A549 (cell line): ENCODE data around the gene KANSL3. TPM values are rescaled to one million over a fixed set of nuclear protein-coding genes. Genes with fewer than 3 reads are reported as not detected.

ENCODE experiments used
- ATAC-seq, 2 experiments: fragments of 200-7000 bp in 1 of 2; fragments of >200 bp in 1 of 2; cut with Nextera tagmentation in 1 of 2; cut with Tn5 transposase in 1 of 2; 3 replicates each; pipeline versions ENCODE4 v1.8.0 to v1.9.1; 2018 to 2020; ENCODE audit warnings: mild to moderate bottlenecking in 1 of 2, moderate library complexity in 1 of 2
- CTCF ChIA-PET: fragments of 300-600 bp; sonication (Branson Sonifier 250); formaldehyde crosslinking; extraction: SDS; loops from one replicate; lab custom pipeline; 2021; ENCODE audit warnings: antibody characterized with exemption, inconsistent platforms; lab: Yijun Ruan, JAX
- POLR2A ChIA-PET: fragments of 350-600 bp; formaldehyde crosslinking; extraction: SDS; loops from one replicate; lab custom pipeline; 2021; ENCODE audit warnings: antibody characterized with exemption, inconsistent platforms; lab: Yijun Ruan, JAX
- DNase-seq, 2 experiments: peaks; one replicate each; pipeline versions ENCODE4 v3.0.0 to v3.0.0-alpha.2; 2011 to 2016; ENCODE audit warnings: low read depth in 1 of 2, low spot score in 1 of 2
- FAIRE-seq: peaks from 2 replicates; lab custom pipeline; 2011; peaks lifted over from hg19 to GRCh38; lab: Jason Lieb, UNC
- H3K27ac ChIP-seq, 2 experiments: fragments of >200 bp; sonication (Bioruptor Twin); formaldehyde crosslinking; 3 replicates each; pipeline ENCODE4 v1.5.1; 2016 to 2017
- H3K4me1 ChIP-seq: fragments of >200 bp; sonication (Bioruptor Twin); formaldehyde crosslinking; 3 replicates; pipeline ENCODE4 v1.6.1; 2016
- H3K4me2 ChIP-seq: fragments of >200 bp; sonication (Bioruptor Twin); formaldehyde crosslinking; 3 replicates; pipeline ENCODE4 v1.6.1; 2016
- H3K4me3 ChIP-seq: fragments of >200 bp; sonication (Bioruptor Twin); formaldehyde crosslinking; 3 replicates; pipeline ENCODE4 v1.5.1; 2016
- H3K9me3 ChIP-seq: fragments of >200 bp; sonication (Bioruptor Twin); formaldehyde crosslinking; 3 replicates; pipeline ENCODE4 v1.6.1; 2016
- ATOH8 ChIP-seq: fragments of 250-450 bp; sonication (Bioruptor Pico); IDR thresholded peaks from 2 replicates; pipeline ENCODE4 v1.5.0; 2020; ENCODE audit warnings: low read depth, mild to moderate bottlenecking, moderate library complexity
- BCL3 ChIP-seq: fragments of >200 bp; sonication (Bioruptor Twin); formaldehyde crosslinking; IDR thresholded peaks from 3 replicates; pipeline ENCODE4 v1.6.1; 2016
- CEBPB ChIP-seq, 2 experiments: fragments of >200 bp in 1 of 2; sonication (Bioruptor Twin) in 1 of 2; formaldehyde crosslinking in 1 of 2; IDR thresholded peaks; 2 replicates each; pipeline ENCODE4 v1.6.1; 2012 to 2016
- CHD4 ChIP-seq: fragments of 200-600 bp; sonication (generic); IDR thresholded peaks from 2 replicates; pipeline ENCODE4 v1.6.1; 2016; ENCODE audit warnings: antibody characterized with exemption, mild to moderate bottlenecking, borderline replicate concordance
- CTCF ChIP-seq: fragments of >200 bp; sonication (Bioruptor Twin); formaldehyde crosslinking; IDR thresholded peaks from 3 replicates; pipeline ENCODE4 v1.5.1; 2016
- EHF ChIP-seq: fragments of 250-450 bp; sonication (Bioruptor Pico); IDR thresholded peaks from 2 replicates; pipeline ENCODE4 v1.5.0; 2020; ENCODE audit warnings: mild to moderate bottlenecking
- ELK1 ChIP-seq: fragments of 150-350 bp; IDR thresholded peaks from 2 replicates; pipeline ENCODE4 v1.6.1; 2014; ENCODE audit warnings: low read depth, mild to moderate bottlenecking, low read length
- ESRRA ChIP-seq: fragments of 150-350 bp; IDR thresholded peaks from 2 replicates; pipeline ENCODE4 v1.6.1; 2014; ENCODE audit warnings: mild to moderate bottlenecking, low read length, borderline replicate concordance
- FOXS1 ChIP-seq: fragments of 250-450 bp; sonication (Bioruptor Pico); IDR thresholded peaks from 2 replicates; pipeline ENCODE4 v1.5.0; 2020; ENCODE audit warnings: mild to moderate bottlenecking, moderate library complexity
- HMGXB4 ChIP-seq: fragments of 250-450 bp; sonication (Bioruptor Pico); IDR thresholded peaks from 2 replicates; pipeline ENCODE4 v1.5.0; 2021; ENCODE audit warnings: mild to moderate bottlenecking, moderate library complexity, borderline replicate concordance
- HOXA7 ChIP-seq: fragments of 250-450 bp; sonication (Bioruptor Pico); IDR thresholded peaks from 2 replicates; pipeline ENCODE4 v1.5.0; 2020; ENCODE audit warnings: mild to moderate bottlenecking, moderate library complexity
- JUN ChIP-seq, 2 experiments: fragments of >200 bp; sonication (Bioruptor Twin); formaldehyde crosslinking; IDR thresholded peaks; 2 replicates in 1 of 2; 3 replicates in 1 of 2; pipeline ENCODE4 v1.6.1; 2016 to 2017
- KDM5A ChIP-seq: fragments of 200-600 bp; sonication (generic); IDR thresholded peaks from 2 replicates; pipeline ENCODE4 v1.6.1; 2016; ENCODE audit warnings: antibody characterized with exemption, mild to moderate bottlenecking
- MAFK ChIP-seq: fragments of 450-650 bp; IDR thresholded peaks from 2 replicates; pipeline ENCODE4 v1.6.1; 2014; ENCODE audit not compliant: partially characterized antibody
- MAZ ChIP-seq: fragments of 150-350 bp; IDR thresholded peaks from 2 replicates; pipeline ENCODE4 v1.6.1; 2014; ENCODE audit warnings: antibody characterized with exemption, low read depth, low read length, borderline replicate concordance
- MYC ChIP-seq: IDR thresholded peaks from 2 replicates; pipeline ENCODE4 v1.6.1; 2012; ENCODE audit warnings: mild to moderate bottlenecking, inconsistent platforms, low read length, improper control_type of control experiment, borderline replicate concordance
- RFX5 ChIP-seq: fragments of 450-650 bp; IDR thresholded peaks from 2 replicates; pipeline ENCODE4 v1.7.1; 2014; ENCODE audit warnings: antibody characterized with exemption, mild to moderate bottlenecking, moderate library complexity
- RNF2 ChIP-seq: fragments of 200-600 bp; sonication (generic); IDR thresholded peaks from 2 replicates; pipeline ENCODE4 v1.6.1; 2016; ENCODE audit warnings: low read depth, mild to moderate bottlenecking, antibody characterized with exemption, moderate library complexity, borderline replicate concordance
- SMC3 ChIP-seq: fragments of >200 bp; sonication (Bioruptor Twin); formaldehyde crosslinking; IDR thresholded peaks from 3 replicates; pipeline ENCODE4 v1.6.1; 2018; ENCODE audit warnings: inconsistent platforms
- SREBF2 ChIP-seq: fragments of 450-650 bp; IDR thresholded peaks from 2 replicates; pipeline ENCODE4 v1.6.1; 2014; ENCODE audit warnings: mild to moderate bottlenecking, moderate library complexity
- TFCP2L1 ChIP-seq: fragments of 250-450 bp; sonication (Bioruptor Pico); IDR thresholded peaks from 2 replicates; pipeline ENCODE4 v1.5.0; 2021; ENCODE audit warnings: mild to moderate bottlenecking
- ZC3H11A ChIP-seq: fragments of 450-650 bp; IDR thresholded peaks from 2 replicates; pipeline ENCODE4 v1.6.1; 2014; ENCODE audit warnings: antibody characterized with exemption, mild to moderate bottlenecking
- WGBS: methylation state at CpG from one replicate; pipeline ENCODE4 v1.1.6; 2017; ENCODE audit errors: missing lambda C conversion rate; 5-methylcytosine and 5-hydroxymethylcytosine counted together
- polyA plus RNA-seq, 4 experiments: library from polyadenylated mRNA; depleted of rRNA in 3 of 4; stranded (reverse); fragments of >200 nt; fragmentation: RNase III in 1 of 4; extraction: RNeasy Plus Mini Kit Qiagen cat#74134 plus additional on column Dnase treatment in 1 of 4; gene quantifications; 2 replicates in 3 of 4; 3 replicates in 1 of 4; pipeline ENCODE4 v1.2.3, GENCODE V29; 2011 to 2017

The KANSL3 gene
- polyA plus RNA-seq, 2 of the 4 experiments (the other 2 are of a cell fraction), result 23.0 to 25.2 TPM

- no peak for FAIRE-seq
- Histone ChIP-seq H3K4me3 (no peak overlapping the region), H3K27ac (peak overlapping the region in 1 of 2 experiments; percentile 19; a peak in 1 of 6 replicates), H3K4me2 (peak overlapping the region; percentile 37; the same call in 1 of the 3 replicates), H3K9me3 (no peaks in the 10 kb centered on the region), H3K4me1 (peaks cover 9% of the 10 kb centered on the region)
- no peak for ATAC-seq
- ChIA-PET CTCF (no interaction called here), POLR2A (no interaction called here)
- DNase-seq, result no peak
- WGBS, result 71% methylated on average over 5 of the region's 5 CpGs
- TF ChIP-seq HMGXB4 (CRISPR knock-in tag), result no peak
- TF ChIP-seq ATOH8 (CRISPR knock-in tag), result no peak
- TF ChIP-seq EHF (CRISPR knock-in tag), result no peak
- TF ChIP-seq SREBF2, result no peak
- no peak for TF ChIP-seq TFCP2L1 (CRISPR knock-in tag)
- no peak for TF ChIP-seq CEBPB (IDR thresholded peaks at IDR 0.05)
- TF ChIP-seq SMC3, result no peak
- no peak for TF ChIP-seq CHD4
- TF ChIP-seq ELK1, result no peak
- TF ChIP-seq ZC3H11A, result no peak
- TF ChIP-seq RFX5, result no peak
- TF ChIP-seq JUN (IDR thresholded peaks at IDR 0.05), result no peak
- TF ChIP-seq KDM5A, result no peak
- TF ChIP-seq MAFK, result no peak
- TF ChIP-seq BCL3, result no peak
- no peak for TF ChIP-seq RNF2
- no peak for TF ChIP-seq ESRRA
- no peak for TF ChIP-seq FOXS1 (CRISPR knock-in tag)
Measured at GRCh38 chr2:96680561-96681141, 42.5 kb upstream of the KANSL3 start.

- Histone ChIP-seq H3K9me3 (no peaks in the 10 kb centered on the region), H3K4me3 (no peak overlapping the region), H3K4me2 (no peak overlapping the region; the same call in 2 of the 3 replicates), H3K27ac (no peak overlapping the region), H3K4me1 (peaks cover 9% of the 10 kb centered on the region)
- ChIA-PET POLR2A (no interaction called here), CTCF (no interaction called here)
- ATAC-seq (no peak), DNase-seq (no peak), FAIRE-seq (no peak)
- WGBS, result 80% methylated on average over 9 of the region's 9 CpGs
- TF ChIP-seq MAZ (no peak), ELK1 (no peak), CTCF (no peak), BCL3 (no peak), MYC (no peak), RNF2 (no peak), HOXA7 (CRISPR knock-in tag) (no peak)
Measured at GRCh38 chr2:96679848-96680247, 41.7 kb upstream of the KANSL3 start.
